GM12801 (cell line): ENCODE measurements around the gene ZC3H7B.

ENCODE experiments used
- CTCF ChIP-seq: IDR thresholded peaks from one replicate; pipeline ENCODE4 v1.5.1; 2011; ENCODE audit warnings: control low read depth; ENCODE audit not compliant: insufficient read length; ENCODE audit errors: extremely low read depth

Gene ZC3H7B

GRCh38 chr22:41334951-41335635 is 33.8 kb downstream of the ZC3H7B start:
- TF ChIP-seq CTCF, result no peak

GRCh38 chr22:41338614-41339212 is 37.4 kb downstream of the ZC3H7B start:
- no peak for TF ChIP-seq CTCF

- TF ChIP-seq CTCF, result no peak
Measured at GRCh38 chr22:41339823-41340222, 38.5 kb downstream of the ZC3H7B start.

- no peak for TF ChIP-seq CTCF
Measured at GRCh38 chr22:41340357-41340756, 39.0 kb downstream of the ZC3H7B start.

GRCh38 chr22:41341012-41341411 is 39.7 kb downstream of the ZC3H7B start:
- no peak for TF ChIP-seq CTCF

- TF ChIP-seq CTCF, result no peak
Measured at GRCh38 chr22:41341990-41342389, 40.7 kb downstream of the ZC3H7B start.

- no peak for TF ChIP-seq CTCF
Measured at GRCh38 chr22:41343300-41343699, 42.0 kb downstream of the ZC3H7B start.
